ENCODE data around the gene DES.

DNA sequence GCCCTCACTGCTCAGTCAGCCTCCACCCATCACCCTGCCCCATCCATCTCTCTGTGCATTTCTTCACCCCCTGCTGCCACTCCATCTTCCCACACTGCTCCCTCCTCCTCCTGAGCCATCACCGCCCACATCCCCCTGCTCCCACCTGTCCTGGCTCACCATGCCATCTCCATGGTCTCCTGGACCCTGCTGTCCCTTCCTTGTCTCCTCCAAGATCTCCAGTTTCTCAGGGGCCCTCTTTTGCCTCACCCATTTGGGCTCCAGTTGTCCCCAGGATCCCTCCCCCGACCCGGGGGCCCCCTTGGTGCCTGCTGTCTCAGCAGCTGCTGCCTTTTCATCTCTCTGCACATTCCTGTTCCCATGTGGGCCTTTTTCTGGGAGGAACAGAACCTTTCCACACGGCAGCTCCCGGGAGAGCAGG is 27.1 kb downstream of the DES start:
- TF ChIP-seq CEBPB (IDR thresholded peaks at IDR 0.05; ENCODE audit: low read depth, low read length): no peak
- no peak for TF ChIP-seq CTCF (conservative IDR thresholded peaks at IDR 0.05; ENCODE audit: low read depth, low read length)
- TF ChIP-seq BHLHE40 (IDR thresholded peaks at IDR 0.05; ENCODE audit: low read depth, low read length): no peak
- TF ChIP-seq RFX5 (IDR thresholded peaks at IDR 0.05; ENCODE audit: low read depth, low read length): no peak
- no peak for TF ChIP-seq MAFK (IDR thresholded peaks at IDR 0.05; ENCODE audit: low read depth, low read length)
- no peak for TF ChIP-seq USF2 (IDR thresholded peaks at IDR 0.05; ENCODE audit: low read depth, low read length)
- TF ChIP-seq POLR2A (IDR thresholded peaks at IDR 0.05; ENCODE audit: low read depth, low read length): no peak
- no peak for TF ChIP-seq FOS (IDR thresholded peaks at IDR 0.05; ENCODE audit: low read depth, low read length)
- no peak for TF ChIP-seq MXI1 (IDR thresholded peaks at IDR 0.05; ENCODE audit: borderline replicate concordance, low read depth, low read length)
